Neuronal stem cell (in vitro differentiated cells): ENCODE results near the gene SEMA3A.

Experiments used
- DNase-seq: peaks from one replicate; pipeline ENCODE4 v3.0.0-alpha.2; 2013; ENCODE audit warnings: low spot score
- H2AFZ ChIP-seq: one replicate; pipeline ENCODE4 v1.6.1; 2013; ENCODE audit warnings: mild to moderate bottlenecking, low read length, inconsistent platforms
- H2AK5ac ChIP-seq: 2 replicates; pipeline ENCODE4 v1.6.1; 2013; ENCODE audit warnings: low read depth, mild to moderate bottlenecking, inconsistent platforms, low read length, moderate library complexity, mixed read lengths
- H2BK120ac ChIP-seq: 2 replicates; pipeline ENCODE4 v1.6.1; 2013; ENCODE audit warnings: low read depth, mild to moderate bottlenecking, inconsistent platforms, low read length, moderate library complexity, mixed read lengths
- H2BK12ac ChIP-seq: one replicate; pipeline ENCODE4 v1.6.1; 2013; ENCODE audit warnings: low read length, inconsistent platforms
- H2BK15ac ChIP-seq: 2 replicates; pipeline ENCODE4 v1.6.1; 2013; ENCODE audit warnings: mild to moderate bottlenecking, low read length, inconsistent platforms, mixed read lengths
- H2BK5ac ChIP-seq: one replicate; pipeline ENCODE4 v1.6.1; 2013; ENCODE audit warnings: inconsistent platforms, mild to moderate bottlenecking, low read length, moderate library complexity
- H3K14ac ChIP-seq: one replicate; pipeline ENCODE4 v1.6.1; 2013; ENCODE audit warnings: low read length, inconsistent platforms
- H3K18ac ChIP-seq: 2 replicates; pipeline ENCODE4 v1.6.1; 2013; ENCODE audit warnings: low read length, inconsistent platforms
- H3K23ac ChIP-seq: 2 replicates; pipeline ENCODE4 v1.6.1; 2013; ENCODE audit warnings: low read depth, mild to moderate bottlenecking, mixed read lengths, low read length, inconsistent platforms; ENCODE audit not compliant: poor library complexity
- H3K27ac ChIP-seq: replicated peaks from 3 replicates; pipeline ENCODE4 v1.5.1; 2013; ENCODE audit warnings: low read length, inconsistent platforms
- H3K27me3 ChIP-seq, 3 experiments: 2 replicates each; pipeline ENCODE4 v1.6.1; 2013; ENCODE audit warnings: low read length in 3 of 3, mild to moderate bottlenecking in 2 of 3, inconsistent platforms in 1 of 3, low read depth in 1 of 3, mixed read lengths in 1 of 3, moderate library complexity in 1 of 3; ENCODE audit not compliant: control insufficient read depth in 3 of 3, insufficient read depth in 3 of 3
- H3K36me3 ChIP-seq, 2 donors: replicated peaks in 1 of 2; 2 replicates each; pipeline ENCODE4 v1.6.1; 2013; ENCODE audit warnings: low read length in 2 of 2; ENCODE audit not compliant: control insufficient read depth in 2 of 2, insufficient read depth in 2 of 2
- H3K4ac ChIP-seq: 2 replicates; pipeline ENCODE4 v1.6.1; 2013; ENCODE audit warnings: inconsistent platforms, mild to moderate bottlenecking, low read length, moderate library complexity
- H3K4me1 ChIP-seq, 2 donors: 1 replicate in 1 of 2; 2 replicates in 1 of 2; pipeline ENCODE4 v1.6.1; 2013; ENCODE audit warnings: low read length in 2 of 2, low read depth in 1 of 2; ENCODE audit not compliant: control insufficient read depth in 2 of 2, insufficient read depth in 1 of 2
- H3K4me2 ChIP-seq: one replicate; pipeline ENCODE4 v1.6.1; 2013; ENCODE audit warnings: mild to moderate bottlenecking, low read length, inconsistent platforms; ENCODE audit not compliant: insufficient read depth, poor library complexity, severe bottlenecking
- H3K4me3 ChIP-seq, 2 donors: 2 replicates each; pipeline ENCODE4 v1.5.1; 2013; ENCODE audit warnings: low read length in 2 of 2, mild to moderate bottlenecking in 2 of 2, inconsistent platforms in 1 of 2, moderate library complexity in 1 of 2
- H3K79me1 ChIP-seq: one replicate; pipeline ENCODE4 v1.6.1; 2013; ENCODE audit warnings: low read depth, mild to moderate bottlenecking, inconsistent platforms, low read length, moderate library complexity
- H3K9ac ChIP-seq: one replicate; pipeline ENCODE4 v1.6.1; 2013; ENCODE audit warnings: mild to moderate bottlenecking, low read depth, low read length, inconsistent platforms; ENCODE audit not compliant: poor library complexity
- H3K9me3 ChIP-seq, 2 donors: replicated peaks in 1 of 2; 2 replicates each; pipeline versions ENCODE3 to v1.6.1; 2013; ENCODE audit warnings: low read length in 2 of 2, mild to moderate bottlenecking in 2 of 2, inconsistent platforms in 1 of 2, low read depth in 1 of 2, mixed read lengths in 1 of 2, moderate library complexity in 1 of 2; ENCODE audit not compliant: control insufficient read depth in 2 of 2, insufficient read depth in 1 of 2
- H4K8ac ChIP-seq: one replicate; pipeline ENCODE4 v1.6.1; 2013; ENCODE audit warnings: low read depth, mild to moderate bottlenecking, inconsistent platforms, low read length, moderate library complexity
- H4K91ac ChIP-seq: one replicate; pipeline ENCODE4 v1.6.1; 2013; ENCODE audit warnings: low read length, low read depth, mild to moderate bottlenecking, inconsistent platforms; ENCODE audit not compliant: poor library complexity
- WGBS, 2 donors: extraction: QIAGEN DNeasy Blood & Tissue Kit; methylation state at CpG; one replicate each; pipeline ENCODE4 v1.1.7; 2013; ENCODE audit warnings: missing lambda C conversion rate in 2 of 2, mixed read lengths in 1 of 2; ENCODE audit not compliant: insufficient read length in 2 of 2, insufficient replicate concordance in 1 of 2; ENCODE audit errors: extremely low coverage in 2 of 2; 5-methylcytosine and 5-hydroxymethylcytosine counted together

The SEMA3A gene

DNA sequence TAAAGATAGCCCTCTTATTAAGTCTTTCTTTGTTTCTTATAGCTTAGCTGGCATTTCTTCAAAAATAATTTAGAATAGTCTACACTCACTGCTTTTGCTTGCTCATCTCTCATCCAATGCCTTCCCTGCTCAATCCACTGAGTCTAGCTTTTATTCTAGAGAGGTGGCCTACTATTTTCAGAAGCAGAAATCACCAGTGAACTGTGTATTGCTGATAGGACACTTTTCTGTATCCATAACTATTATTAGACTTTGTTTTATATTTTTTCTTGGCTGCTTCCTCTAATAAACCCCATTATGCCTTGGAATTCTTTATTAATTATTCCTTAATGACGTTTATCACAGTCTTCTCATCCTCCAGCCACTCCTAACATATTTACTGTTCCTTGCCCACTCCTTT lies 206.8 kb downstream of the SEMA3A start:
- Histone ChIP-seq H2BK120ac (no peak overlapping the region), H3K9me3 (no peaks in the 10 kb centered on the region), H3K4me2 (no peak overlapping the region), H3K36me3 (peaks cover 0 to 49% of the 10 kb centered on the region in 2 donors), H3K79me1 (no peaks in the 10 kb centered on the region), H2BK5ac (no peak overlapping the region), H2AFZ (no peak overlapping the region), H2AK5ac (no peak overlapping the region), H3K4ac (no peak overlapping the region), H4K91ac (no peak overlapping the region), H3K14ac (no peak overlapping the region), H2BK15ac (no peak overlapping the region), H3K4me1 (no peaks in the 10 kb centered on the region), H3K9ac (no peak overlapping the region), H4K8ac (no peak overlapping the region), H3K27ac (no peak overlapping the region), H3K18ac (no peak overlapping the region), H2BK12ac (no peak overlapping the region), H3K27me3 (no peaks in the 10 kb centered on the region), H3K23ac (no peak overlapping the region), H3K4me3 (no peak overlapping the region)
- WGBS, 2 donors = no CpG with 5 or more reads among the region's 1 CpG
- DNase-seq = no peak

DNA sequence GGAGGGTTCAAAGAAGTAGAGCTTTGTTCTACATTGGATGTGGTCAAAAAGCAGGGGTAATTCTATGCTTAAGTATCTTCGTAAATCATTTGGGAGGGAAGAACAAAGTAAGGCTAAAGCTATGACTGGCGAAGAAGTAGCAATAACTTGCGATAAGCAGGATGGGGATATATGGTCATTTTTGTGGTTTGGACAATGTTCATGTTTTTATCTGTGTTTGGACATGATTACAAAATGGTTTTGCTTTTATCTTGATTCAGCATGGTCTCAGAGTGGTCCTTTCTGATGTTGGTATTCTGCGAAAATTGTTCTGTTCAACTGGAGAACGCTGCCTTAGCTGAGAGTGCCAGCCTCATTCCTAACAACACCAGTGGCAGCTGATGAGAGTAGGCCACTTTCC lies 208.8 kb downstream of the SEMA3A start:
- Histone ChIP-seq H4K91ac (no peak overlapping the region), H3K4me1 (no peaks in the 10 kb centered on the region), H2AFZ (no peak overlapping the region), H3K36me3 (peaks cover 0 to 69% of the 10 kb centered on the region in 2 donors), H3K27me3 (no peaks in the 10 kb centered on the region), H3K4ac (no peak overlapping the region), H2BK15ac (no peak overlapping the region), H3K18ac (no peak overlapping the region), H3K4me2 (no peak overlapping the region), H3K27ac (no peak overlapping the region), H2BK120ac (no peak overlapping the region), H3K9me3 (peaks cover 0 to 14% of the 10 kb centered on the region in 2 donors), H3K14ac (no peak overlapping the region), H3K23ac (no peak overlapping the region), H2BK5ac (no peak overlapping the region), H3K4me3 (no peak overlapping the region), H4K8ac (no peak overlapping the region), H2AK5ac (no peak overlapping the region), H3K79me1 (no peaks in the 10 kb centered on the region), H3K9ac (no peak overlapping the region), H2BK12ac (no peak overlapping the region)
- no peak for DNase-seq
- no CpG with 5 or more reads among the region's 5 CpGs for WGBS, 2 donors

DNA sequence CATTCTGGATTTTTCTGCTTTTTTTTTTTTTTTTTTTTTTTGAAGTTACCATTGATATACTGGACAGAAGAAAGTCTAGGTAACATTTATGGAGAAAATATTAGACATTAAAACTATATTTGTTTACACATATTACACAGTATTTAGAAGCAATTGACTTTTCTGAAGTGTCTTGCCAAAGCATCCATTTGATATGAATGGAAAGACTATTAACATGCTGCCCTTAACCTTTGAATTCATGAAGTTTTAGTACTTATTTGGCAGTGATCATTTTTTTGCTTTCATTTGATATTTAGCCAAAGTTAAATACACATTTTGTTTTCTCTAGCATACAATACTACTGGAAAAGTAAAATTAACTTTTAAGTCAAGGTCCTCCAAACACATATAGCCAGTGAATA lies 210.0 kb downstream of the SEMA3A start:
- Histone ChIP-seq H3K18ac (no peak overlapping the region), H2BK120ac (no peak overlapping the region), H4K91ac (no peak overlapping the region), H3K9ac (no peak overlapping the region), H3K4ac (no peak overlapping the region), H3K27ac (no peak overlapping the region), H3K79me1 (no peaks in the 10 kb centered on the region), H2BK5ac (no peak overlapping the region), H3K36me3 (peaks cover 0 to 79% of the 10 kb centered on the region in 2 donors), H3K27me3 (no peaks in the 10 kb centered on the region), H2BK12ac (no peak overlapping the region), H3K14ac (no peak overlapping the region), H2AK5ac (no peak overlapping the region), H4K8ac (no peak overlapping the region), H2AFZ (no peak overlapping the region), H3K4me2 (no peak overlapping the region), H2BK15ac (no peak overlapping the region), H3K4me3 (no peak overlapping the region), H3K4me1 (no peaks in the 10 kb centered on the region), H3K23ac (no peak overlapping the region), H3K9me3 (peaks cover 0 to 14% of the 10 kb centered on the region in 2 donors)
- DNase-seq = no peak

DNA sequence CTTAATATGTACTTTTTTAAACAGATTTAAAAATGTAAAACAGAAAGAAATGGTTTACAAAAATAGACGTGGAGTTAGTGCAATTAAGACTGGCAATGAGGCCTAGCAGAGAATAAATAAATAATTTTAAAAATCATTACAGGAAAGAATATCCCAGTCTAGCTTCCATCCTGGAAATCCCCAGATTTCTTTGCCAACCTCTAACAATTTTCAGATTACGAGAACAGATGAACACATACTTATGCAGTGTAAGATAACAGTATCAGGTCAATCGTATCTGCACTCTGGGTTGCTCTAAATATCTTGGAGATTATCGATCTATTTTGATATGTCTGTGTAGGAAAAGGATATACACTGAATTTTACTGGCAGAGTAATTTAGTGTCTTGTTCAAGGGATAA lies 210.5 kb downstream of the SEMA3A start:
- Histone ChIP-seq H3K4me2 (no peak overlapping the region), H3K27ac (no peak overlapping the region), H3K9me3 (peaks cover 0 to 14% of the 10 kb centered on the region in 2 donors), H2AK5ac (no peak overlapping the region), H2BK12ac (no peak overlapping the region), H3K18ac (no peak overlapping the region), H3K4ac (no peak overlapping the region), H2BK5ac (no peak overlapping the region), H3K14ac (no peak overlapping the region), H2BK120ac (no peak overlapping the region), H3K36me3 (peaks cover 0 to 83% of the 10 kb centered on the region in 2 donors), H3K4me3 (no peak overlapping the region), H3K79me1 (no peaks in the 10 kb centered on the region), H3K27me3 (no peaks in the 10 kb centered on the region), H2AFZ (no peak overlapping the region), H3K23ac (no peak overlapping the region), H4K8ac (no peak overlapping the region), H2BK15ac (no peak overlapping the region), H3K9ac (no peak overlapping the region), H4K91ac (no peak overlapping the region), H3K4me1 (no peaks in the 10 kb centered on the region)
- WGBS, 2 donors = no CpG with 5 or more reads among the region's 4 CpGs
- DNase-seq = no peak
